Measurements from ENCODE around the gene EMC1. TPM values are rescaled to one million over a fixed set of nuclear protein-coding genes. Genes with fewer than 3 reads are reported as not detected.
A peak's percentile ranks its signal among the peaks of the same experiment; 100 is the strongest.

The EMC1 gene
- polyA plus RNA-seq (75.1 and 75.3 TPM in 2 replicates), polyA minus RNA-seq (110 and 123 TPM in 2 replicates)

GRCh38 chr1:19251305-19252196 lies at the start of gene EMC1, which contains the start of gene MRTO4:
EMC1 (minus strand) TSS chr1:19251524; CDS start chr1:19251509, 15 bp downstream.
MRTO4 (plus strand) TSS chr1:19251805; CDS start chr1:19251836, 31 bp downstream.
- Histone ChIP-seq H2AFZ (ENCODE audit: low read depth, low read length) (peak within 1 kb of the TSS; percentile 80), H3K36me3 (ENCODE audit: insufficient read depth, low read length) (no peaks in the 10 kb centered on the region), H3K27me3 (ENCODE audit: insufficient read depth, low read depth, low read length) (no peaks in the 10 kb centered on the region), H3F3A (ENCODE audit: insufficient read depth, low read length, poor library complexity, severe bottlenecking) (no peaks in the 10 kb centered on the region), H3K4me2 (ENCODE audit: low read length) (peak within 1 kb of the TSS; percentile 88), H3K9me3 (ENCODE audit: low read length) (no peaks in the 10 kb centered on the region), H3K4me3 (ENCODE audit: low read length) (peak within 1 kb of the TSS; percentile 93), H3K79me2 (replicated peaks; ENCODE audit: insufficient read depth, low read length) (peaks cover 36% of the 10 kb centered on the region), H3K9ac (ENCODE audit: low read length) (peak within 1 kb of the TSS; percentile 93), H4K20me1 (ENCODE audit: insufficient read depth) (no peaks in the 10 kb centered on the region), H3K27ac (ENCODE audit: low read length) (peak within 1 kb of the TSS; percentile 98), H3K9me2 (ENCODE audit: insufficient read depth, low read length) (no peaks in the 10 kb centered on the region)
- TF ChIP-seq, protein P1, sequence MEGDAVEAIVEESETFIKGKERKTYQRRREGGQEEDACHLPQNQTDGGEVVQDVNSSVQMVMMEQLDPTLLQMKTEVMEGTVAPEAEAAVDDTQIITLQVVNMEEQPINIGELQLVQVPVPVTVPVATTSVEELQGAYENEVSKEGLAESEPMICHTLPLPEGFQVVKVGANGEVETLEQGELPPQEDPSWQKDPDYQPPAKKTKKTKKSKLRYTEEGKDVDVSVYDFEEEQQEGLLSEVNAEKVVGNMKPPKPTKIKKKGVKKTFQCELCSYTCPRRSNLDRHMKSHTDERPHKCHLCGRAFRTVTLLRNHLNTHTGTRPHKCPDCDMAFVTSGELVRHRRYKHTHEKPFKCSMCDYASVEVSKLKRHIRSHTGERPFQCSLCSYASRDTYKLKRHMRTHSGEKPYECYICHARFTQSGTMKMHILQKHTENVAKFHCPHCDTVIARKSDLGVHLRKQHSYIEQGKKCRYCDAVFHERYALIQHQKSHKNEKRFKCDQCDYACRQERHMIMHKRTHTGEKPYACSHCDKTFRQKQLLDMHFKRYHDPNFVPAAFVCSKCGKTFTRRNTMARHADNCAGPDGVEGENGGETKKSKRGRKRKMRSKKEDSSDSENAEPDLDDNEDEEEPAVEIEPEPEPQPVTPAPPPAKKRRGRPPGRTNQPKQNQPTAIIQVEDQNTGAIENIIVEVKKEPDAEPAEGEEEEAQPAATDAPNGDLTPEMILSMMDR (IDR thresholded peaks at IDR 0.05; ENCODE audit: poor library complexity, severe bottlenecking), result peak; percentile 18
- TF ChIP-seq REST (IDR thresholded peaks at IDR 0.05; ENCODE audit: borderline replicate concordance) (peak; percentile 80), EP300 (conservative IDR thresholded peaks at IDR 0.05; ENCODE audit: poor library complexity, severe bottlenecking) (peak; percentile 40), TAF1 (IDR thresholded peaks at IDR 0.05; ENCODE audit: low read depth) (peak; percentile 86), RAD21 (conservative IDR thresholded peaks at IDR 0.05) (no peak), POLR2AphosphoS5 (IDR thresholded peaks at IDR 0.05) (peak; percentile 90), EZH2 (IDR thresholded peaks at IDR 0.05; ENCODE audit: borderline replicate concordance, insufficient read depth, low read length, poor library complexity, severe bottlenecking) (no peak), MXI1 (conservative IDR thresholded peaks at IDR 0.05; ENCODE audit: poor library complexity, severe bottlenecking) (peak; percentile 100), SMC3 (conservative IDR thresholded peaks at IDR 0.05; ENCODE audit: poor library complexity) (peak; percentile 55)

- no peaks in the 10 kb centered on the region for H3K9me3 ChIP-seq (ENCODE audit: low read length)
- H3K4me2 ChIP-seq (ENCODE audit: low read length), result no peak overlapping the region
- H3K4me3 ChIP-seq (ENCODE audit: low read length), result no peak overlapping the region
- no peaks in the 10 kb centered on the region for H3K79me2 ChIP-seq (replicated peaks; ENCODE audit: insufficient read depth, low read length)
- no peaks in the 10 kb centered on the region for H4K20me1 ChIP-seq (ENCODE audit: insufficient read depth)
- H3F3A ChIP-seq (ENCODE audit: insufficient read depth, low read length, poor library complexity, severe bottlenecking), result no peaks in the 10 kb centered on the region
- no peaks in the 10 kb centered on the region for H3K36me3 ChIP-seq (ENCODE audit: insufficient read depth, low read length)
- TF ChIP-seq MXI1 (conservative IDR thresholded peaks at IDR 0.05; ENCODE audit: poor library complexity, severe bottlenecking), result no peak
- TF ChIP-seq REST (IDR thresholded peaks at IDR 0.05; ENCODE audit: borderline replicate concordance), result no peak
- no peak for TF ChIP-seq TAF1 (IDR thresholded peaks at IDR 0.05; ENCODE audit: low read depth)
- TF ChIP-seq EZH2 (IDR thresholded peaks at IDR 0.05; ENCODE audit: borderline replicate concordance, insufficient read depth, low read length, poor library complexity, severe bottlenecking), result no peak
- TF ChIP-seq RAD21 (conservative IDR thresholded peaks at IDR 0.05), result no peak
- H3K9ac ChIP-seq (ENCODE audit: low read length), result no peak overlapping the region
- no peaks in the 10 kb centered on the region for H3K9me2 ChIP-seq (ENCODE audit: insufficient read depth, low read length)
- no peak overlapping the region for H3K27ac ChIP-seq (ENCODE audit: low read length)
- no peaks in the 10 kb centered on the region for H3K27me3 ChIP-seq (ENCODE audit: insufficient read depth, low read depth, low read length)
- no peak overlapping the region for H2AFZ ChIP-seq (ENCODE audit: low read depth, low read length)
Measured at GRCh38 chr1:19300211-19300610, 48.9 kb upstream of the EMC1 start.

Measured in neural cell (in vitro differentiated cells).